NK-92 (cell line): ENCODE data around the gene SLC44A4.
"Not testable (repeated sequence)": the region's sequence is repeated elsewhere in the genome, so short reads cannot be mapped to it uniquely, and the experiment has no call there.

Experiments
- DNase-seq: peaks from one replicate; lab custom pipeline; 2025; ENCODE audit not compliant: unreplicated experiment; lab: John Stamatoyannopoulos, UW

Gene SLC44A4

DNA sequence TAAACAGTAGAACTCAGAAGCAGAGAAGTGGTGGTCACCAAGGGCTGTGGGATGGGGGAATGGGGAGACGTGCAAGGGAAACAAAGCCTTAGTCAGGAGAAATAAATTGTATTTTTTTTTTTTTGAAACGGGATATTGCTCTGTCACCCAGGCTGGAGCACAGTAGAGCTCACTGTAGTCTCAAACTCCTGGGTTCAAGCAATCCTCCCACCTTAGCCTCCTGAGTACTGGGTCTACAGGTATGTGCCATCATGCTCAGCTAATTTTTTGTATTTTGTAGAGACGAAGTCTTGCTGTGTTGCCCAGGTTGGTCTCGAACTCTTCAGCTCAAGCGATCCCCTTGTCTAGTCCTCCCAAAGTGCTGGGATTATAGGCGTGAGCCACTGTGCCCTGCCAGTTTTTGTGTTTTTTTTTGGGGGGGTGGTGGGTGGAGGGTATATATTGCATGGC, 47.9 kb downstream of the SLC44A4 start:
- no peak for DNase-seq

DNA sequence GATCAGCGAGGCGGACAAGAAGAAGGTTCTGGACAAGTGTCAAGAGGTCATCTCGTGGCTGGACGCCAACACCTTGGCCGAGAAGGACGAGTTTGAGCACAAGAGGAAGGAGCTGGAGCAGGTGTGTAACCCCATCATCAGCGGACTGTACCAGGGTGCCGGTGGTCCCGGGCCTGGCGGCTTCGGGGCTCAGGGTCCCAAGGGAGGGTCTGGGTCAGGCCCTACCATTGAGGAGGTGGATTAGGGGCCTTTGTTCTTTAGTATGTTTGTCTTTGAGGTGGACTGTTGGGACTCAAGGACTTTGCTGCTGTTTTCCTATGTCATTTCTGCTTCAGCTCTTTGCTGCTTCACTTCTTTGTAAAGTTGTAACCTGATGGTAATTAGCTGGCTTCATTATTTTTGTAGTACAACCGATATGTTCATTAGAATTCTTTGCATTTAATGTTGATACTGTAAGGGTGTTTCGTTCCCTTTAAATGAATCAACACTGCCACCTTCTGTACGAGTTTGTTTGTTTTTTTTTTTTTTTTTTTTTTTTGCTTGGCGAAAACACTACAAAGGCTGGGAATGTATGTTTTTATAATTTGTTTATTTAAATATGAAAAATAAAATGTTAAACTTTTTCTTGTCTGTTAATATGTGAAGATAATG, 49.0 kb downstream of the SLC44A4 start:
- DNase-seq = no peak

DNA sequence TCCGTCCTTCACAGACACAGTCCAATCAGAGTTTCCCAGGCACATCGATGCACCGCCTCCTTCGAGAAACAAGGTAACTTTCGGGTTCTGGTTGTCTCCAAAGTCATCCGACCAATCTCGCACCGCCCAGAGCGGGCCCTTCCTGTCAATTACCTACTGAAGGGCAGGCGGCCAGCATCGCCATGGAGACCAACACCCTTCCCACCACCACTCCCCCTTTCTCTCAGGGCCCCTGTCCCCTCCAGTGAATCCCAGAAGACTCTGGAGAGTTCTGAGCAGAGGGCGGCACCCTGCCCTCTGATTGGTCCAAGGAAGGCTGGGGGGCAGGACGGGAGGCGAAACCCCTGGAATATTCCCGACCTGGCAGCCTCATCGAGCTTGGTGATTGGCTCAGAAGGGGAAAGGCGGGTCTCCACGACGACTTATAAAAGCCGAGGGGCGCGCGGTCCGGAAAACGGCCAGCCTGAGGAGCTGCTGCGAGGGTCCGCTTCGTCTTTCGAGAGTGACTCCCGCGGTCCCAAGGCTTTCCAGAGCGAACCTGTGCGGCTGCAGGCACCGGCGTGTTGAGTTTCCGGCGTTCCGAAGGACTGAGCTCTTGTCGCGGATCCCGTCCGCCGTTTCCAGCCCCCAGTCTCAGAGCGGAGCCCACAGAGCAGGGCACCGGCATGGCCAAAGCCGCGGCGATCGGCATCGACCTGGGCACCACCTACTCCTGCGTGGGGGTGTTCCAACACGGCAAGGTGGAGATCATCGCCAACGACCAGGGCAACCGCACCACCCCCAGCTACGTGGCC, 51.3 kb downstream of the SLC44A4 start, which contains the start of gene HSPA1B:
HSPA1B (plus strand) TSS at position 453 of the 794 bp plus-strand sequence; CDS start at position 666, 213 bp downstream.
- no peak for DNase-seq

DNA sequence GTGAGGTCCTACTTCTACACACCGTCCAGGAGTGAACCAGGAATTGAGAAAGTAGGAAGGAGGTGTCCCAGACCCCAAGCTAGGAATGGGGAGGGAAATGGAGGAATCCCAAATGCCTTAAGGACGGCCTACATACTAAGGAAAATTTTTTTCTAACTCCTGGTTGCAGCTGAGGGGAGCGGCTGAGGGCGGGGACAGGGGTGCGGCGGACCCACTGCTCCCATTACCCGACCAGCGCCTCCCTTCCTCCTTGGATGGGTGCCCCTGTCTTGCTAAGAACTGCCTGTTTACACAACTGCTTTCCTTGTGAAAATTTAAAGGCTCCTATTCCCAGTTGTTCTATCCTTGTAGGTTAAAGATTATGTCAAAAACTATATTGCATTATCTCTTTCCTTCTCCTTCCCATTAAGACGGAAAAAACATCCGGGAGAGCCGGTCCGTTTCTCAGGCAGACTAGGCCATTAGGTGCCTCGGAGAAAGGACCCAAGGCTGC, 52.0 kb downstream of the SLC44A4 start:
- no peak for DNase-seq

DNA sequence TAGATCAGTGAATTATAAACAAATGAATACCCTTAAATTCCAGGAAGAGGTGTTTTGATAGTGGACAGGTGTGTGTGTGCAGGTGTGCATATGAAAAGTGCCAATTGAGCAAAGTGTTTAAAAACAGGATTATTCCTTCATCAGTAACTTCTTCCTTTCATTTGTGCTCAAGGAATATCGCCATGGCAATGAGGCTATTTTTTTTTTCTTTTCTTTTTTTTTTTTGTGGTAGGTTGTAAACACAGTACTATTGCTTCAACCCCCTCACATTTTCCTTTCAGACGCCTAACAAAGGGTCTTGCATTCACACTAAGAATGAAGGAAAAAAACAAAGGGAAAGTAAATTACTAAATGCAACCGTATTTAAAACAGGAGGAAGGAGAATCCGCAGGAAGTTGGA, 53.2 kb downstream of the SLC44A4 start:
- no peak for DNase-seq

DNA sequence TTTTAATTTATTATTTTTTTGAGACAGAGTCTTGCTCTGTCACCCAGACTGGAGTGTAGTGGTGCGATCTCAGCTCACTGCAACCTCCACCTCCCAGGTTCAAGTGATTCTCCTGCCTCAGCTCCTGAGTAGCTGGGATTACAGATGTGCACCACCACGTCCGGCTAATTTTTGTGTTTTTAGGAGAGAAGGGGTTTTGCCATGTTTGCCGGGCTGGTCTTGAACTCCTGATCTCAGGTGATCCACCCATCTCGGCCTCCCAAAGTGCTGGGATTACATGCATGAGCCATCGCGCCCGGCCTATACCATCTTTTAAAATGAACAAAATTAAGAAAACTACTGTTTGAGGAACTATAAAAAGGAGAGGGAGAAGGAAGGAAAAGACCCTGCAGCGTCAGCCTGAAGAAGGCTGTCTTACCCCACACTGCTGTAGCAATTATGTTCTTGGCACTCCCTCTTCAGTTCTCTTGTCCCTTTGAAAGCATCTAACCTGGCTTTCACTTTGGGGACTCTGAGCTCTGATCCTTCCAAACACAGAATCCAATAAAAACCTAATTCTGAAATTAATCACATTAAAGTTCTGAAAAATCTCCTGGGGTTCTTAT, 55.1 kb downstream of the SLC44A4 start:
- DNase-seq = not testable (repeated sequence)

DNA sequence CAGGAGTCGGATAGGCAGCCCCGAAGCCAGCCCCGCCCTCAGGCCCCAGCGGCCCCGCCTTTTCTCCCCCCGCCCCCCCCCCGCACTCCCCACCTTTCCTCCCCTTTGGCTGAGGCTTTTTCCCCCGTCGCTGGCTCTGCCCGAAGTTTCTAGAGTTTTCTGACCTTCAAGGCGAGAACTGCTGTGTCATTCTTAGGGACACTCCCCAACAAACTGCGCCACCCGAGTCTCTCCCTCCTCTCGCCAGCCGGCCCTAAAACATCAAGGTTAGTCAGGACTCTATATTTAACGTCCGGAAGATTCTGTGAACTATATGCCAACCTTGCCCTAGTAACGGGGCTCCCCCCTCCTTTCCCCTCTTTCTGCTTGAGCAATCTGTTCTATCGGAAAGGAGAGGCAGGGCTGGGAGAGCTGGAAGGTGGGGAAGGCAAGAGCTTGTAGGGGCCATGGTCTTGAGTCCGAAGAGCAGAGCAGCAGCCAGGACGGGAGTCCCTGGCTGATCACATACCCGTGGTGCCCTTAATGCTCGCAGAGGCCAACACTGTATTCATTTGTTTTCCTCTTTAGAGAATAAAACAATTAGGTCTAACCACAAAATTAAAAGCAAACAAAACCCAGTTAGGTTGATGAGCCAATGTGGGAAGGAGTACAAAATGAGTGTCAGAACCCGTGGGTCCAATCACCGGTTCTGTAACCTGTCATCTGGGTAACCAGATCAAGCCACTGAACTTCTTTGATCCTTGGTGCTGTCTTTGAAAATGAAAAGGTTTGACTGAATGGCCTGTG, 56.6 kb downstream of the SLC44A4 start:
- no peak for DNase-seq

DNA sequence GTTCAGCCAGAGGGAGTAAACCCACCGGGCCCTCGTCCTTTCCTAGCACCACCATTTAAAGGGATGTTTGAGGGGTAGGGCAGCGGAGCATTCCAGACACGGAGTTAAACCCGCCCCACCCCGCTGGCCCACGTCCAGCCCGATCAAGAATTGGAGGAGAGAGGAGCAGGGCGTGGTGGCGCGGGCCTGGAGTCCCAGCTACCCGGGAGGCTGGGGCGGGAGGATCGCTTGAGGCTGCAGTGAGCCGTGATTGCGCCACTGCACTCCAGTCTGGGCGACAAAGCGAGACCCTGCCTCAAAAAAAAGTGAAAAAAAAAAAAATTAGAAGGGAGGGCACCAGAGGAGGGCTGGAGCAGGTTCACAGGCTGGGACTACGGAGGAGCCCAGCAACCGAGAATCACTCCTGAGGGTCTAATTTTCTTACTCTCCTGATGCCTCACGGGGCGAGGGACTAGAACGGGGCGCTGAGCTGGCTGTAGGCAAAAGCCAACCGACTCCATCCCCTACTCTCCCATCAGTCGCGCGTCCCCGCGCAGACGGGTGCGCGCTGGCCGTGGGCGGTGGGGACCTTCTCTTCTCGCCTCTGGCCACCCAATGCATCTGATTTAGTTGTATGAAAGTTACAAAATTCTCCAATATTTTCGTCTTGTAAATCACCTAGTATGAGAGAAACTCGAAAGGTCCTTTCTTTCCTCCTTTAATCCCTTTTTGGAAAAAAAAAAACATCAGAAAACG, 57.3 kb downstream of the SLC44A4 start:
- no peak for DNase-seq

DNA sequence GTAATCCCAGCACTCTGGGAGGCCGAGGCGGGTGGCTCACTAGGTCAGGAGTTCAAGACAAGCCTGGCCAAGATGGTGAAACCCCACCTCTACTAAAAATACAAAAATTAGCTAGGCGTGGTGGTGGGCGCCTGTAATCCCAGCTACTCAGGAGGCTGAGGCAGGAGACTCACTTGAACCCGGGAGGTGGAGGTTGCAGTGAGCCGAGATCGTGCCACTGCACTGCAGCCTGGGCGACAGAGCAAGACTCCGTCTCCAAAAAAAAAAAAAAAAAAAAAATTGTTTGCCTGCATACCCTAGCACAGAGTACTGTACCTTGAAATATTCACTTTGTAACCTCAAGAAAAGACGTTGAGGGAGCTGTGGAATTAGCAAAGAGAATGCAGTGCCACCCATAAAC, 58.4 kb downstream of the SLC44A4 start:
- not testable (repeated sequence) for DNase-seq

DNA sequence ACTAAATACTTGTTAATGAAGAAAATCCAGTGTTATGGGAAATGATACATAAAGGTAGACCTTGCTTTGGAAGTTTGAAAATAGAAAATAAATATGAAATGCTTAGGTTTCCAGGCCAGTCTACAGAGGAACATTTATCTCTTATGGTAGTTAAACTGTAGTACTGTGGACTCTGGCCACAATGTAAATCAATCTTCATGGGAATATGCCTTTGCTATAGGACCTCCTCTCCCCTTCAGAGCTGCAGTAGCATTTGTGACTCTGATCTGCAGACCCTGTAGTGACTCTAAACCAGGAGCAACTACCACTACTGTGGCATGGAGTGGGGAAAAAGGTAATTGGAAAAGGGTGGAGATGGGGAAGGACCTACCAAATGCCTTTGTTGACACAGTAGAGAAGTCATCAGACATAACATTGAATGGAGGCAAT, 58.9 kb downstream of the SLC44A4 start:
- no peak for DNase-seq

DNA sequence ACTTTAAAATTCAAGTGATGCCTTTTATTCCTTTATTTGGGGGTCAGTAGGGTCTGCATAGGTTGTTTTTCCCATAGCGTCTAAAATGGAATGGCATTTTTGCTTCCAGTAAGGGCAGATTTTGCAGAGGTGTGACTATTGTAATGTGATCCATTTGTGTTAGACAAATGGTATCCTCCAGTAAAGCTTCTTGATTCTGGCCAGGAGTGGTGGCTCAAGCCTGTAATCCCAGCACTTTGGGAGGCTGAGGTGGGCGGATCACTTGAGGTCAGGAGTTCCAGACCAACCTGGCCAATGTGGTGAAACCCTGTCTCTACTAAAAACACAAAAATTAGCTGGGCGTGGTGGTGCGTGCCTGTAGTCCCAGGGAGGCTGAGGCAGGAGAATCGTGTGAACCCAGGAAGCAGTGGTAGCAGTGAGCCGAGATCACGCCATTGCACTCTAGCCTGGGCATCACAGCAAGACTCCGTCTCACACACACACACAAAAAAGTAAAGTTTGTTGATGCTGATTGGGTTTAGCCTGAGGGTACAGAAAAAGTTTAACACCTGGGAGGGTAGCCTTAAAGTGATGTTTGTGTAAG, 60.8 kb downstream of the SLC44A4 start:
- not testable (repeated sequence) for DNase-seq

DNA sequence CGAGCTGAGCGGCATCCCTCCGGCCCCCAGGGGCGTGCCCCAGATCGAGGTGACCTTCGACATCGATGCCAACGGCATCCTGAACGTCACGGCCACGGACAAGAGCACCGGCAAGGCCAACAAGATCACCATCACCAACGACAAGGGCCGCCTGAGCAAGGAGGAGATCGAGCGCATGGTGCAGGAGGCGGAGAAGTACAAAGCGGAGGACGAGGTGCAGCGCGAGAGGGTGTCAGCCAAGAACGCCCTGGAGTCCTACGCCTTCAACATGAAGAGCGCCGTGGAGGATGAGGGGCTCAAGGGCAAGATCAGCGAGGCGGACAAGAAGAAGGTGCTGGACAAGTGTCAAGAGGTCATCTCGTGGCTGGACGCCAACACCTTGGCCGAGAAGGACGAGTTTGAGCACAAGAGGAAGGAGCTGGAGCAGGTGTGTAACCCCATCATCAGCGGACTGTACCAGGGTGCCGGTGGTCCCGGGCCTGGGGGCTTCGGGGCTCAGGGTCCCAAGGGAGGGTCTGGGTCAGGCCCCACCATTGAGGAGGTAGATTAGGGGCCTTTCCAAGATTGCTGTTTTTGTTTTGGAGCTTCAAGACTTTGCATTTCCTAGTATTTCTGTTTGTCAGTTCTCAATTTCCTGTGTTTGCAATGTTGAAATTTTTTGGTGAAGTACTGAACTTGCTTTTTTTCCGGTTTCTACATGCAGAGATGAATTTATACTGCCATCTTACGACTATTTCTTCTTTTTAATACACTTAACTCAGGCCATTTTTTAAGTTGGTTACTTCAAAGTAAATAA, 61.5 kb downstream of the SLC44A4 start:
- DNase-seq = not testable (repeated sequence)

DNA sequence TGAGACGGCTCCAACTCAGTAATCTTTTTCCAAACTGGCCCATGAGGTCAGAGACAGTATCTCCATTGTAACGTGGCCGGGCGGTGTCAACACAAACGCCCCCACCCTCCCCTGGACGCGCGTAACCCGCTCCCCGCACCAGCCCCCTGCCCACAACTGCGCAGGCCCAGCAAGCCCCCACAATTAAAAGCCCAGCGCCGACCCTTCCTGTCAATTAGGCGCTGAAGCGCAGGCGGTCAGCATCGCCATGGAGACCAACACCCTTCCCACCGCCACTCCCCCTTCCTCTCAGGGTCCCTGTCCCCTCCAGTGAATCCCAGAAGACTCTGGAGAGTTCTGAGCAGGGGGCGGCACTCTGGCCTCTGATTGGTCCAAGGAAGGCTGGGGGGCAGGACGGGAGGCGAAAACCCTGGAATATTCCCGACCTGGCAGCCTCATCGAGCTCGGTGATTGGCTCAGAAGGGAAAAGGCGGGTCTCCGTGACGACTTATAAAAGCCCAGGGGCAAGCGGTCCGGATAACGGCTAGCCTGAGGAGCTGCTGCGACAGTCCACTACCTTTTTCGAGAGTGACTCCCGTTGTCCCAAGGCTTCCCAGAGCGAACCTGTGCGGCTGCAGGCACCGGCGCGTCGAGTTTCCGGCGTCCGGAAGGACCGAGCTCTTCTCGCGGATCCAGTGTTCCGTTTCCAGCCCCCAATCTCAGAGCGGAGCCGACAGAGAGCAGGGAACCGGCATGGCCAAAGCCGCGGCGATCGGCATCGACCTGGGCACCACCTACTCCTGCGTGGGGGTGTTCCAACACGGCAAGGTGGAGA, 63.6 kb downstream of the SLC44A4 start, which contains the start of the genes HSPA1A and HSPA1L:
HSPA1A (plus strand) TSS at position 519 of the 814 bp plus-strand sequence; CDS start at position 733, 214 bp downstream.
HSPA1L (minus strand) TSS at position 259 of the 814 bp plus-strand sequence. CDS start 3,311 bp downstream, outside the sequence.
- no peak for DNase-seq

DNA sequence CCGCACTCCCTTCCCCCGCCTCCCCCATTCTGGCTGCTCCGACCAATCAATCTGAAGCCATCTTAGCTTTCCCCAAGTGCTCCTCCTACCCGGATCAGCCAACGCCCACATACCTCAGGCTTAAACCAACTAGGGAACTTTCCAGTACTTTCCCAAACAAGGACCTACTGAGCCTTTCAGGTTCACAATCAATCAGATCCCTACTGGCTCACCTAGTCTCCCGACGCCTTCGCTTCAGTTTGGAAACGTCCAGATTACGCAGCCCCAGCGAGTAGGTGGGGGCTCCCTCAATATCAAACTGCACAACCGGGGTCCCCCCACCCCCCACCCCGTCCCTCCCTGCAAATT, 64.1 kb downstream of the SLC44A4 start:
- no peak for DNase-seq

DNA sequence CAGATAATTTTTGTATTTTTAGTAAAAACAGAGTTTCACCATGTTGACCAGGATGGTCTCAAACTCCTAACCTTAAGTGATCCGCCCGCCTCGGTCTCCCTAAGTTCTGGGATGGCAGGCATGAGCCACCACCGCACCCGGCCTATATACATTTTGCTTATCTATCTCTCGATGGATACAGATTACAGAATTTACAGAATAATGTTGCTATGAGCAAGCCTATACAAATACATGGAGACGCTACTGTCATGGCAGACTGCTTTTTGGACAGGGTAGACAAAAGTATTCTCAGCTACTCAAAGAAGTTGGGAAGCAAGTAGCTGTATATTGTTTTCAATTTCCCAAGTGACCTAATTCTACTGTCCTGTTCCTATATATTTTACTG, 65.3 kb downstream of the SLC44A4 start:
- DNase-seq = no peak
